K562 treated with DMSO at 1 percent for 24 hours (cell line): ENCODE measurements around the gene FXYD1. TPM values are rescaled to one million over a fixed set of nuclear protein-coding genes. Genes with fewer than 3 reads are reported as not detected.

Source experiments
- total RNA-seq: library from RNA; unstranded; fragments of 300-600 nt; gene quantifications from 2 replicates; pipeline ENCODE4 v1.2.3, GENCODE V29; 2022; ENCODE audit warnings: low read depth; ENCODE audit not compliant: insufficient read depth

FXYD1 gene
- not detected in 2 replicates for total RNA-seq

DNA sequence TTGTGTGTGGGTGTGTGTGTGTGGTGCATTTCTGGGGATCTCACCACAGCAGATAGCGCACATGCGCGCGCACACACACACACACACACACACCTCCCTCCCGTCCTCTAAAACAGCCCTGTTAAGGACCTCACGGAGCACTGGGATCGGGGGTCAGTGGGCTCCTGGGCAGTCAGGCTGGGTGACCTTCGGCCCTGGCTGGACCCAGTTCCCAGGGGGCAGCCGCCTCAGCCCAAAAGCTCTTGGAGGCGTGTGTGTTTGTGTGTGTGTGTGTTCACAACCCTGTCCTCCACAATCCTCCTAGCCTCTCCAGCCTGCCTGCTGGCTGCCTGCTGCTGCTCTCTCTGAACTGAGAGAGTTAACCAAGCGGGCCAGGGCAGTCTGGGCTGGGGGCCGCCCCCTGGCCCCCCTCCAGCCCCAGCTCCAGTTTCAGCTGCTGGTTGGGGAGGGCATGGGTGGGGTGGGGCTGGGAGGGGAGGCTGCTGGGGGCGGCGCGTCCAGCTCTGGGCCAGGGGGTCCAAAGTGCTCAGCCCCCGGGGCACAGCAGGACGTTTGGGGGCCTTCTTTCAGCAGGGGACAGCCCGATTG lies at the start of gene FXYD1:
Gene FXYD1 (plus strand): TSS at position 520 of the 588 bp plus-strand sequence. CDS start 1,256 bp downstream, outside the sequence.

DNA sequence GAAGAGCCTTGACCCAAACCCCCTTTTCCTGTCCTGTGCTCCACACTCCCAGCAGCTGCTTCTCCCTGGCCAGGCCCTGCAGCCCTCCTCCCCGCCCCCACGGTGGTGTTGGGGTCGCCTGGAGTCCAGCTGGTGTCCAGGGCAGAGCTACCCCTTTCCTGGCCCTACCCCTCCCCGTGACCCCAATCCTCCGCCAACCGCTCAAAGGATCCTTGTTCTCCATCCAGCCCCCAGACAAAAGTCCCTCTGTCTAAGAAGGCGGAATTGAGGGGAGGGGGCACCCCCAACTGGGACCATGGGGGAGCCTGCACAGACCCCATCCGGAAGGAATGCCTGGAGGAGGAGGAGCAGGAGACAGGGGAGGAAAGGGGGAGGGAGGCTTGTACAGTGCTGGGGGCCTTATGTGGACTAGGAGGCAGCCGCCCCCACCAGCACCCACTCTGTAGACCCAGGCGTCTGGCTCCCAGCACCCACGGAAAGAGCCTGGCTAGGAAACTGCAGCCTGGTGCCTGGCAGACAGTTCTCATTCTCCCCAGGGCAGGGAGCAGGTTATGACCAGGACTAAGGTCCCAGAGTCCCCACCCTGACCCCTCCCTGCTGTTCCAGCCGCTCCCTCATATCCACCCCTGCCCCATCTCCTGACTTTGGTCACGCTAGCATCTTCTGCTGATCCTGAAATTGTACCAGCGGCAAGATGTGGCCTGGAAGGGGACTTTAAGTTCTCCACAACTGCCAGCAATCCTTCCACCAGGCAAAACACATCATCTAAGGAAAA lies 23.3 kb upstream of the FXYD1 start, which contains the start of gene FXYD3:
Gene FXYD3 (plus strand): TSS at position 647 of the 775 bp plus-strand sequence. CDS start 3,554 bp downstream, outside the sequence.

DNA sequence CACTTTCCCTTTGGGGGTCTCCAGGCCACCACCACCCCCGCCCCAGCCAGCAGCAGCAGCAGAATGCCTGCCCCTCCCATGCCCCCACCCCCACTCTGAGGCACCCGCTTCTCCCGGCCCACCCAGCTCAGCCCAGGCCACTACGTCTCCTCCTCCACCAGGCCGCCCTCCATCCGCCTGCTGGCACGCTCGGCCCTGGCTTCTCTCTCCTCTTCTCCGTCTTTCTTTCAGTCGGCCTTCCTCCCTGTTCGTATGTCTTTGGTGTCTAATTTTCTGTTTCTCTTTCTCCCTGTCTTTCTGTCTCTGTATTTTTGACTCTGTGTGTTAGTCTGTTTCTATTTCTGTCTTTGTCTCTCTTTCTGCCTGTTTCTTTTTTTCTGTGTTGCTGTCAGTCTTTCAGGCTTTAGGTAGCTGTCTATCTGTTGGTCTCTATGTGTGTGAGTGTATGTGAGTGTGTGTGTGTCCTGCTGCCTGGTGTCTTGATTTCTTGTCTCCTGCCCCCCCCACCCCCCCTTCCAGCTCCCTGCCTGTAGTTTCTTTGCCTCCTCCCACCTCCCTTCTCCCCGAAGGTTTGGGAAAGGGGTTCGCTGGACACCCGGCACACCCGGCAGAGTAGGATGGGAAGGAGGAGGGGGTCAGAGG lies 3.9 kb upstream of the FXYD1 start, which contains the start of gene LGI4:
Gene LGI4 (minus strand): TSS at position 459 of the 642 bp plus-strand sequence. CDS start 379 bp downstream, at position 80.

DNA sequence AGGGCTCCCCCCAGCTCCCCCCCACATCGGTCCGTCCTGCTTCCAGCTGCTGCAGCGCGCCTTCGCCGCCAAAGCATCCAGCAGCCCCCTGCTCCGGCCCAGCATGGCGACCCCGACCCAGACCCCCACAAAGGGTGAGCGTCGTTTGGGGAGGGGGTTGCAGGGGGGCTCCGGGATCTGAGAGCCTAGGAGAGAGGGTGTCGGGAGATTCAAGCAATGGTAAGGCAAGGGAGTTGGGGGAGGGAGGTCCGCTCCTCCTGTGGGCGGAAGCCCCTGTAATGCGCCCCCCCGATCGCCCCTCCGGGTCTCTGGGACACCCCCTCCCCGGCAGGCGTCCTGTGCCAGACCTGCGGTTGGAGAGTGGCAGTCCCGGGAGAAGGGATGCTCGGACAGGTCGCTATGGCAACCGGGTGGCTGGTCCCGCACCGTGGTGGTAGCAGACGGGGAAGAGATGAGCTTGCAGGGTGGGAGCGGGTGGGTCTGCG lies 4.6 kb downstream of the FXYD1 start, which contains the start of gene FXYD7:
Gene FXYD7 (plus strand): TSS at position 25 of the 485 bp plus-strand sequence. CDS start 79 bp downstream, at position 104.

DNA sequence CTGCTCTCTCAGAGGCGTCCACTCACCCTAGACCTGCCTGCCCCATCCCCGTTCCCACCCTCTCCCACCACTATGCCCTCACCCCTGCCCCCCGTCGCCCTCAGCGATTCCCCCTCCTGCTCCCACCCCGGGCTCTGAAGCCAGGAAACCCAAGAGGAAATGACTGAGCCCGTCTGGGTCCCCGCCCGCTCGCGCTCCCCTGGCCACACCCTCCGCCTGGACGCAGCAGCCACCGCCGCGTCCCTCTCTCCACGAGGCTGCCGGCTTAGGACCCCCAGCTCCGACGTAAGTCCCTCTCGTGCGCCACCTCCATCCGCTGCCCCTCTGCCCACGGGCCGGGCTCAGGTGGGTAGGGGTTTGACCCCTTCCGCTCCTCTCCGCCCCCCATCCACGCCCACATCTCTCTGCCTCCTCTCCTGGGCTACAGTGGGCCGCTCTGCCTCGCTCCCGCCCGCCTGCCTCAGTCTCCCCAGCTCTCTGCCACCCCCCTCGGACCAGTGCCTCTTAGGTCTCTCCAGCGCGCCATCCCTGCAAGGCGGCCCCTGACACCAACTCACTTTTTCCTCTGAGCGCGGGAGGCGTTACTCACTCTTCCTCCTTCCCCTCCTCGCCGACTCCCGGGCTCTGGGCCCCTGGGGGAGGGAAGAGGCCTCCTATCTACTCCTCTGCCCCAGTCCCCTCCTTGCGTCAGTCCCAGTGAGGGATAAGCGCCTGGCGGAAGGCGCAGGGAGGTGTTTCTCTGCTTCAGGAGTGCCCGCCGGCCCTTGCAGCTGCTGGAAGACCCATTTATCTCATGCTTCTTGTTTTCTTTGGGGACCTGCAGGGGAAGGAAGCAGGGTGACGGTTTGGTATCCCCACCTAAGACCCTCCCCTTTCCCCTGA lies 16.1 kb downstream of the FXYD1 start, which contains the start of gene FXYD5:
Gene FXYD5 (plus strand): TSS at position 211 of the 882 bp plus-strand sequence. CDS start 816 bp downstream, outside the sequence.

Other genes with a start within 250 kb of the FXYD1 start
- gene ZNF30, start 211.9 kb upstream of the FXYD1 start, total RNA-seq, result 3.4 and 4.3 TPM in 2 replicates
- gene ZNF792, start 174.6 kb upstream of the FXYD1 start, total RNA-seq, result 6.0 and 7.3 TPM in 2 replicates
- gene GRAMD1A, start 138.5 kb upstream of the FXYD1 start, total RNA-seq, result 102 and 106 TPM in 2 replicates
- 6.6 and 6.7 TPM in 2 replicates for gene SCN1B, start 108.4 kb upstream of the FXYD1 start, total RNA-seq
- gene HPN, start 97.1 kb upstream of the FXYD1 start, total RNA-seq, result 1.6 and 2.7 TPM in 2 replicates
- gene FXYD3, start 23.0 kb upstream of the FXYD1 start, total RNA-seq, result not detected in 2 replicates
- 0.39 and 0.86 TPM in 2 replicates for gene LGI4, start 3.8 kb upstream of the FXYD1 start, total RNA-seq
- gene FXYD7, start 4.4 kb downstream of the FXYD1 start, total RNA-seq, result 0.39 TPM in 1 of 2 replicates, not detected in the other
- 292 and 341 TPM in 2 replicates for gene FXYD5, start 15.9 kb downstream of the FXYD1 start, total RNA-seq
- gene FAM187B, start 89.9 kb downstream of the FXYD1 start, total RNA-seq, result 0.27 TPM in 1 of 2 replicates, not detected in the other
- 82.8 and 83.4 TPM in 2 replicates for gene LSR, start 110.2 kb downstream of the FXYD1 start, total RNA-seq
- gene USF2, start 130.1 kb downstream of the FXYD1 start, total RNA-seq, result 166 and 171 TPM in 2 replicates
- 2.6 TPM in 1 of 2 replicates, not detected in the other for gene HAMP, start 143.7 kb downstream of the FXYD1 start, total RNA-seq
- 2.2 TPM in 2 replicates for gene MAG, start 153.3 kb downstream of the FXYD1 start, total RNA-seq
- gene CD22, start 190.4 kb downstream of the FXYD1 start, total RNA-seq, result 1.5 and 1.6 TPM in 2 replicates
- not detected in 2 replicates for gene FFAR1, start 209.1 kb downstream of the FXYD1 start, total RNA-seq
- gene FFAR3, start 219.6 kb downstream of the FXYD1 start, total RNA-seq, result not detected in 2 replicates
- not detected in 2 replicates for gene GPR42, start 232.2 kb downstream of the FXYD1 start, total RNA-seq